ENCODE measurements around the gene OR52W1. TPM values are rescaled to one million over a fixed set of nuclear protein-coding genes. Genes with fewer than 3 reads are reported as not detected.

The OR52W1 gene
- total RNA-seq, 4 donors from 2014 or later = not detected

- Histone ChIP-seq H3K27ac (no peak overlapping the region), H3K4me1 (no peaks in the 10 kb centered on the region), H3K9me3 (no peaks in the 10 kb centered on the region), H3K4me3 (no peak overlapping the region), H3K36me3 (peaks cover 0 to 97% (median 0%) of the 10 kb centered on the region in 3 donors), H3K27me3 (no peaks in the 10 kb centered on the region)
- no peak for DNase-seq
- TF ChIP-seq POLR2A (IDR thresholded peaks at IDR 0.05) (no peak), CTCF (IDR thresholded peaks at IDR 0.05) (no peak)
Observed at GRCh38 chr11:6217722-6218121, 18.7 kb downstream of the OR52W1 start.

GRCh38 chr11:6219359-6219758 lies 20.3 kb downstream of the OR52W1 start:
- peaks cover 0 to 98% (median 0%) of the 10 kb centered on the region in 3 donors for H3K36me3 ChIP-seq
- no peak overlapping the region for H3K4me3 ChIP-seq
- no peaks in the 10 kb centered on the region for H3K4me1 ChIP-seq
- TF ChIP-seq CTCF (IDR thresholded peaks at IDR 0.05) = no peak
- TF ChIP-seq POLR2A (IDR thresholded peaks at IDR 0.05) = no peak
- no peaks in the 10 kb centered on the region for H3K27me3 ChIP-seq
- DNase-seq = no peak
- H3K9me3 ChIP-seq = no peaks in the 10 kb centered on the region
- no peak overlapping the region for H3K27ac ChIP-seq

GRCh38 chr11:6223854-6224253 lies 24.8 kb downstream of the OR52W1 start:
- Histone ChIP-seq H3K4me1 (peaks cover 0 to 26% (median 0%) of the 10 kb centered on the region in 4 donors), H3K36me3 (peaks cover 0 to 57% (median 0%) of the 10 kb centered on the region in 3 donors), H3K27ac (no peak overlapping the region), H3K4me3 (no peak overlapping the region), H3K27me3 (no peaks in the 10 kb centered on the region), H3K9me3 (no peaks in the 10 kb centered on the region)
- no peak for DNase-seq
- TF ChIP-seq POLR2A (IDR thresholded peaks at IDR 0.05) (no peak), CTCF (IDR thresholded peaks at IDR 0.05) (no peak)

GRCh38 chr11:6224421-6224820 lies 25.4 kb downstream of the OR52W1 start:
- no peak for DNase-seq
- H3K9me3 ChIP-seq = no peaks in the 10 kb centered on the region
- H3K36me3 ChIP-seq = peaks cover 0 to 51% (median 0%) of the 10 kb centered on the region in 3 donors
- peaks cover 0 to 26% (median 0%) of the 10 kb centered on the region in 4 donors for H3K4me1 ChIP-seq
- no peak overlapping the region for H3K27ac ChIP-seq
- TF ChIP-seq CTCF (IDR thresholded peaks at IDR 0.05) = no peak
- TF ChIP-seq POLR2A (IDR thresholded peaks at IDR 0.05) = no peak
- no peak overlapping the region for H3K4me3 ChIP-seq
- H3K27me3 ChIP-seq = no peaks in the 10 kb centered on the region

- peaks cover 0 to 26% (median 0%) of the 10 kb centered on the region in 4 donors for H3K4me1 ChIP-seq
- DNase-seq = no peak
- H3K27me3 ChIP-seq = no peaks in the 10 kb centered on the region
- TF ChIP-seq CTCF (IDR thresholded peaks at IDR 0.05) (no peak), POLR2A (IDR thresholded peaks at IDR 0.05) (no peak)
- no peaks in the 10 kb centered on the region for H3K9me3 ChIP-seq
- peaks cover 0 to 45% (median 0%) of the 10 kb centered on the region in 3 donors for H3K36me3 ChIP-seq
- H3K4me3 ChIP-seq = no peak overlapping the region
- no peak overlapping the region for H3K27ac ChIP-seq
Observed at GRCh38 chr11:6225024-6225423, 26.0 kb downstream of the OR52W1 start.

GRCh38 chr11:6225896-6226295 lies 26.9 kb downstream of the OR52W1 start:
- Histone ChIP-seq H3K27me3 (no peaks in the 10 kb centered on the region), H3K4me3 (no peak overlapping the region), H3K4me1 (peaks cover 0 to 26% (median under 1%) of the 10 kb centered on the region in 4 donors), H3K27ac (peak overlapping the region in 2 of 4 donors; percentile 12 to 50), H3K9me3 (no peaks in the 10 kb centered on the region), H3K36me3 (peaks cover 0 to 36% (median 0%) of the 10 kb centered on the region in 3 donors)
- TF ChIP-seq CTCF (IDR thresholded peaks at IDR 0.05) (no peak), POLR2A (IDR thresholded peaks at IDR 0.05) (no peak)
- DNase-seq = no peak

Measured in Peyer's patch (tissue), 4 donors.